Cardiac muscle cell (in vitro differentiated cells and primary cell): ENCODE measurements around the gene FAM228B. TPM values are rescaled to one million over a fixed set of nuclear protein-coding genes. Genes with fewer than 3 reads are reported as not detected.
A peak's percentile ranks its signal among the peaks of the same experiment; 100 is the strongest.

Experiments
- DNase-seq, 2 donors: peaks; one replicate each; pipeline versions ENCODE4 v3.0.0 to v3.0.0-alpha.2; 2010 to 2017; ENCODE audit warnings: low read depth in 1 of 2, low spot score in 1 of 2
- H3K27ac ChIP-seq: fragments of 200-600 bp; sonication (generic); 2 replicates; pipeline ENCODE4 v1.5.1; 2016
- H3K27me3 ChIP-seq: fragments of 200-600 bp; sonication (generic); 2 replicates; pipeline ENCODE4 v1.6.0; 2016; ENCODE audit warnings: control low read depth
- H3K36me3 ChIP-seq: fragments of 200-600 bp; sonication (generic); 2 replicates; pipeline ENCODE4 v1.5.1; 2016; ENCODE audit warnings: control low read depth
- H3K4me1 ChIP-seq: fragments of 200-600 bp; sonication (generic); 2 replicates; pipeline ENCODE4 v1.8.1; 2017; ENCODE audit warnings: low read depth, mild to moderate bottlenecking, mixed run types
- H3K4me3 ChIP-seq: fragments of 200-600 bp; sonication (generic); 2 replicates; pipeline ENCODE4 v1.5.1; 2016; ENCODE audit warnings: mild to moderate bottlenecking
- H3K9me3 ChIP-seq: fragments of 200-600 bp; sonication (generic); 2 replicates; pipeline ENCODE4 v1.5.1; 2017; ENCODE audit warnings: low read depth, mild to moderate bottlenecking, control low read depth
- polyA plus RNA-seq: library from polyadenylated mRNA; unstranded; fragments of >200 nt; fragmentation: Nextera tagmentation; extraction: Ambion mirVana; gene quantifications from 2 replicates; pipeline ENCODE4 v1.2.1, GENCODE V29; 2016
- total RNA-seq: library from RNA; depleted of rRNA; stranded (reverse); fragments of >200 nt; gene quantifications from 2 replicates; pipeline ENCODE4 v1.2.3, GENCODE V29; 2016
- TF ChIP-seq, protein P1 (sequence below): IDR thresholded peaks from 2 replicates; pipeline ENCODE4 v1.5.1; 2012; ENCODE audit warnings: low read depth, mild to moderate bottlenecking, low read length

The FAM228B gene
- total and polyA plus RNA-seq, 2 experiments from 2014 or later, result 16.3 to 60.5 TPM

DNA sequence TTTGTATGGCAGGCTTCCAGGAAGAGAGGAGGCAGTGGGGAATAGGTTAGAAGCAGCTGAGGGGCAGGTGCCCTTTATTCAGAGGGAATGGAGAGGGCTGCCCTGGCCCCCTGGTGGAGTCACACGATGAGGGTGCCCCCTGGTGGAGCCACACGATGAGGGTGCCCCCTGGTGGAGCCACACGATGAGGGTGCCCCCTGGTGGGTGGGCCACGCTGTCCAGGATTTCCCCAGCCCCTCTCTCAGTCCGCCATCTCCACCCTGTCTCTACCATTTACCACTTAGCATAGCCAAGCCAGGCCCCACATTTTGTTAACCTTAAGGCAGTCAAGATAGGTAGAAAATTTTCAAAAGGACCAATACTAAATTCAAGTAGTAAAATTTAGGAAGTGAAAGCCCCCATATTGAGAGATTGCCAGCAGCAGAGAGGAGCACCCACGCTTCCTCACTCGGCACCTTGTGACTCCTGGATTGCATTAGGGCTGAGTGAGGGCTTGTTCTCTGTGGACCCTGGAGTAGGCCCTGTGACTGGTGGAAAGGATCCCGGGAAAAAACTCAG is 41.2 kb downstream of the FAM228B start:
- no peak overlapping the region for H3K27ac ChIP-seq
- TF ChIP-seq, protein P1, sequence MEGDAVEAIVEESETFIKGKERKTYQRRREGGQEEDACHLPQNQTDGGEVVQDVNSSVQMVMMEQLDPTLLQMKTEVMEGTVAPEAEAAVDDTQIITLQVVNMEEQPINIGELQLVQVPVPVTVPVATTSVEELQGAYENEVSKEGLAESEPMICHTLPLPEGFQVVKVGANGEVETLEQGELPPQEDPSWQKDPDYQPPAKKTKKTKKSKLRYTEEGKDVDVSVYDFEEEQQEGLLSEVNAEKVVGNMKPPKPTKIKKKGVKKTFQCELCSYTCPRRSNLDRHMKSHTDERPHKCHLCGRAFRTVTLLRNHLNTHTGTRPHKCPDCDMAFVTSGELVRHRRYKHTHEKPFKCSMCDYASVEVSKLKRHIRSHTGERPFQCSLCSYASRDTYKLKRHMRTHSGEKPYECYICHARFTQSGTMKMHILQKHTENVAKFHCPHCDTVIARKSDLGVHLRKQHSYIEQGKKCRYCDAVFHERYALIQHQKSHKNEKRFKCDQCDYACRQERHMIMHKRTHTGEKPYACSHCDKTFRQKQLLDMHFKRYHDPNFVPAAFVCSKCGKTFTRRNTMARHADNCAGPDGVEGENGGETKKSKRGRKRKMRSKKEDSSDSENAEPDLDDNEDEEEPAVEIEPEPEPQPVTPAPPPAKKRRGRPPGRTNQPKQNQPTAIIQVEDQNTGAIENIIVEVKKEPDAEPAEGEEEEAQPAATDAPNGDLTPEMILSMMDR, result peak; percentile 57
- no peaks in the 10 kb centered on the region for H3K9me3 ChIP-seq
- no peaks in the 10 kb centered on the region for H3K27me3 ChIP-seq
- no peaks in the 10 kb centered on the region for H3K4me1 ChIP-seq
- no peak overlapping the region for H3K4me3 ChIP-seq
- peaks cover 3% of the 10 kb centered on the region for H3K36me3 ChIP-seq
- peak; percentile 15 to 18 for DNase-seq

DNA sequence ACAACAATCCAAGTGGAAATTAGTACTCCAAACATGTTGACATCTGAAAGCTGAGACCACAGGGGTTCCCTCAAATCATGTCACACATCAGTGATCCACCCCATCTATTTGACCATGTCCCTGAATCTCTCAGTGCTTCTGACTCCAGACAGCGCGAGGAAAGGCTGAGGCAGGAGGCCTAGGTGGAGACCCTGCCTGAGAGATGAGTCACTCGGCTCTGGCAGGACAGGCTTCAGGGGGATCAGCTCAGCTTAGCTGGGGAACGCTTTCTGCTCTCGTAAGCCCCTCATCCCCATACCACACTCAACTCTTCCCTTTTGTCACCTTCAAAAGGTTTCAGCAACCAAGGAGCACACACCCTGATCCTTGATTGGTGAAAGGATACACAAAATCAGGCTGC is 45.8 kb downstream of the FAM228B start:
- no peak overlapping the region for H3K27ac ChIP-seq
- H3K36me3 ChIP-seq, result no peaks in the 10 kb centered on the region
- H3K4me1 ChIP-seq, result no peaks in the 10 kb centered on the region
- no peaks in the 10 kb centered on the region for H3K27me3 ChIP-seq
- H3K9me3 ChIP-seq, result no peaks in the 10 kb centered on the region
- TF ChIP-seq, protein P1, result no peak
- DNase-seq, result no peak
- no peak overlapping the region for H3K4me3 ChIP-seq

DNA sequence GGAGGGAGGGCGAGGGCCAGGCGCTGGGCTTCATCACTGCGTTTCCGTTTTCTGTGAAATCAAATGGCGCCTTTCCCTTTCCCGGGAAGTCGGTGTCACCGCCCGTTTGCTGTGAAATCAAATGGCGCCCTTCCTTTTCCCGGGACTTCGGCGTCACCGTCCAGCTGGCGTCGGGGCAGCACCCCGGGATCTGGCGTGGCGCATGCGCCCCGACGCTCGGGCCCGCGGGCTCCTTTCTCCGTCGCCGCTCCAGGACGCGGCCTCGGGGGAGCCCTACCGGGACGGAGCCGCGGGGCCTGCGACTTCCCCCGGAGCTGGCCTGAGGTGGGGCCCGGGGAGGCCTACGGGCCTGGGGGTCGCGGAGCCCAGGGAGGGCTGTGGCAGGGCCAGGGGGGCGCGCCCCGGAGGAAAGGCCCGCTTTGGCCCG is 51.6 kb downstream of the FAM228B start, which contains the start of gene FAM228A:
Gene FAM228A, plus strand, starts transcription at position 203 of the 427 bp plus-strand sequence. CDS start 428 bp downstream, outside the sequence.
- TF ChIP-seq, protein P1, result no peak
- peak in 1 of 2 donors; percentile 28 for DNase-seq
- no peak within 1 kb of the TSS for H3K4me3 ChIP-seq

DNA sequence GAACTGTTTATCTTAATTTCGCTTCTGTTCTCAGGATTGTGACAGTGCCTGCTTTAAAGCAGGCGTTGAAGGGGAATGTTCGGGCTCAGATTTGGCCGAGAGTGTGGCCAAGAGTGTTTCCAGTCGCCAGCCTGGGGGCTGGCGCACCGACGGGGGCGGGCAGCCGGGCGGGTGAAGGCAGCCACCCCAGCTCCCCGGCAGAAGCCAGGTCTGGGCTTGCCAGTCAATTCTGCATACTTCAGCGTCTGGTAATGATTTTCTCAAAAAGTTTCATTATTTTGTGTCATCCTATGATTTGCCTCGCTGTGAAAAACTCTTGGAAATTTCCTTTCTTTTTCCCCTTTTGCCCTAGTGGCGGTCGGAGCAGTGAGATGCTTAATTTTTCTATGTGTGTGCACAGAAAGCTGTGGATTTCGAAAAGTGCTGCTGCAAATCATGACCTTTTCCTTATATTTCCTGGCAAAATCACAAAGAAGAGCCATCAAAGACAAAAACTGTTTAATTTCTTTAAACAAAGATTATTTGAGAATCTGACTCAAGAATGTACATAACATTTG is 52.4 kb downstream of the FAM228B start:
- no peaks in the 10 kb centered on the region for H3K9me3 ChIP-seq
- DNase-seq, result peak in 1 of 2 donors; percentile 25
- no peaks in the 10 kb centered on the region for H3K27me3 ChIP-seq
- no peaks in the 10 kb centered on the region for H3K36me3 ChIP-seq
- TF ChIP-seq, protein P1, result no peak
- H3K27ac ChIP-seq, result no peak overlapping the region
- no peak overlapping the region for H3K4me3 ChIP-seq
- H3K4me1 ChIP-seq, result no peaks in the 10 kb centered on the region

More for the DNA sequence above, 51.6 kb downstream of the FAM228B start, which contains the start of gene FAM228A:
- no peaks in the 10 kb centered on the region for H3K27me3 ChIP-seq
- H3K27ac ChIP-seq, result no peak within 1 kb of the TSS
- H3K36me3 ChIP-seq, result no peaks in the 10 kb centered on the region
- no peaks in the 10 kb centered on the region for H3K4me1 ChIP-seq
- H3K9me3 ChIP-seq, result no peaks in the 10 kb centered on the region

DNA sequence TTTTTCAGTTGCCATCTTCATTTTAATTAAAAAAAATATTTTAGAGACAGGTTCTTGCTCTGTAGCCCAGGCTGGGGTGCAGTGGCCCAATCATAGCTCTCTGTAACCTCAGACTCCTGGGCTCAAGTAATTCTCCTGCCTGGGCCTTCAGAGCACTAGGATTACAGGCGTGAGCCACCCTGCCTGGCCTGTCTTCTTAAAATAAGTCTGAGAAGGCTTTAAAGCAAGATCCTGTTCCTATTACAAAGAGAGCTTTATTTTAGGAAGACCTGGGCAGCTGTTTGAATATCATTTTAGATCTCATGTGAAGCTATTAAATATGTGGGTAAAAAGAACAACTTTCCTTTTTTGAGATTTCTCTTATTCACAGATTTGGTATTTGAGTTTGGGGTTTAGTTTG is 53.1 kb downstream of the FAM228B start:
- H3K4me3 ChIP-seq, result no peak overlapping the region
- TF ChIP-seq, protein P1, result no peak
- H3K27ac ChIP-seq, result no peak overlapping the region
- DNase-seq, result no peak
- no peaks in the 10 kb centered on the region for H3K36me3 ChIP-seq
- no peaks in the 10 kb centered on the region for H3K9me3 ChIP-seq
- no peaks in the 10 kb centered on the region for H3K27me3 ChIP-seq
- H3K4me1 ChIP-seq, result no peaks in the 10 kb centered on the region
